Testis (tissue), 3 donors: ENCODE measurements around the gene DNAI4. TPM values are rescaled to one million over a fixed set of nuclear protein-coding genes. Genes with fewer than 3 reads are reported as not detected.
"Not testable (repeated sequence)": the region's sequence is repeated elsewhere in the genome, so short reads cannot be mapped to it uniquely, and the experiment has no call there.

Experiments
- DNase-seq: peaks from one replicate; pipeline ENCODE4 v3.0.0-alpha.2; 2019
- H3K27ac ChIP-seq, 2 donors: fragments of 200-600 bp; sonication (generic); one replicate each; pipeline ENCODE4 v1.5.1; 2019
- H3K27me3 ChIP-seq: fragments of 200-600 bp; sonication (generic); one replicate; pipeline ENCODE4 v1.5.1; 2019
- H3K36me3 ChIP-seq: fragments of 200-600 bp; sonication (generic); one replicate; pipeline ENCODE4 v1.5.1; 2017; ENCODE audit warnings: low read depth; ENCODE audit errors: missing control alignments
- H3K4me1 ChIP-seq: fragments of 200-600 bp; sonication (generic); one replicate; pipeline ENCODE4 v1.5.1; 2019
- H3K4me3 ChIP-seq, 2 donors: fragments of 200-600 bp; sonication (generic); one replicate each; pipeline ENCODE4 v1.5.1; 2017 to 2019
- H3K9me3 ChIP-seq: fragments of 200-600 bp; sonication (generic); one replicate; pipeline ENCODE4 v1.5.1; 2017
- POLR2A ChIP-seq: fragments of 450-650 bp; IDR thresholded peaks from one replicate; pipeline ENCODE4 v1.6.1; 2017; ENCODE audit warnings: antibody characterized with exemption, mild to moderate bottlenecking, moderate library complexity
- WGBS, 2 donors: methylation state at CpG; one replicate each; pipeline ENCODE4 v1.1.5; 2018; 5-methylcytosine and 5-hydroxymethylcytosine counted together
- intact Hi-C: fragments of 100-400 bp; cut with DNase I; formaldehyde crosslinking; loops from one replicate; pipeline ENCODE4 v1.15.1; 2023; ENCODE audit warnings: low total_unique reads
- polyA plus RNA-seq: library from polyadenylated mRNA; stranded (reverse); fragments of 350-450 nt; fragmentation: Illumina TruSeq; extraction: RNeasy Lipid Tissue Mini Kit (QIAGEN cat#74804); gene quantifications from one replicate; pipeline ENCODE4 v1.2.3, GENCODE V29; 2014; ENCODE audit warnings: low read depth, low replicate concordance; ENCODE audit not compliant: insufficient read depth
- total RNA-seq, 2 donors: library from RNA; depleted of rRNA; stranded (reverse); fragments of >200 nt; gene quantifications; one replicate each; pipeline ENCODE4 v1.2.3, GENCODE V29; 2016
- TF ChIP-seq, protein P1 (sequence below), 3 experiments: fragments of 450-650 bp in 2 of 3; fragments of 200-600 bp in 1 of 3; sonication (generic) in 1 of 3; IDR thresholded peaks; one replicate each; pipeline ENCODE4 v1.5.1; 2016 to 2019; ENCODE audit warnings: antibody characterized with exemption in 3 of 3, mild to moderate bottlenecking in 2 of 3, moderate library complexity in 1 of 3

Gene DNAI4
- total and polyA plus RNA-seq, 3 donors from 2014 or later, result 21.7 to 56.7 (median 40.8) TPM

DNA sequence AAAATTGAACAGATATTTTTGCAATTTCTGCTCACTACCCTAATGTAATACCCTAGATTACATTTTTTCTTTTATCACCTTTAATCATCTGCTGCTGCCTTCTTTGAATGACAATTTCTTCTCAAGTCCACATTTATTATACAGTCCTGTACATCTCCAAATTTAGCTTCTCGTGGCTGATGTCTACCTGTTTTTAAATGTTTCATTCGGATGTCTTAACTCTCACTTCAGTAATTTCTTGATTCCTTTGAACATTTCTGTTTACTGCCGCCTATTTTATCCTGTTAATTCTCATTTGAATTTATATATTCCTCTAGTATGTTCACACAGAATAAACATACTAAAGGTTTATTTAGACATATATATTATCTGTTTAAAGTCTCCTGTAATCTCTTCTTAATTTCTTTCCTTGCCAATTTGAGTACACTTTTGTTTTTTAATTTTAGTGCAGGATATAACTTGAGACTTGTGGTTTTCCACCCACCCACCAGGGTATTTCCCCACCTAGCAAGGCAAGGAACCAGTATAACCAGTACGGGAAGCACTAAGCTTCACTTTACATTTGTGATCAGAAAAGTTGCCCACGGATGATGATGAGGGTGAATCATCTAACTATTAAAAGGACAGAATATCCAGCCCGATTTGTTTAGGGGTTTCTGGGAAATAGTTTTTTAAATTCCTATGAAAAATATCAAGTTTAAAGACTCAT is 136.3 kb downstream of the DNAI4 start:
- Histone ChIP-seq H3K9me3 (no peaks in the 10 kb centered on the region), H3K27ac (no peak overlapping the region), H3K27me3 (no peaks in the 10 kb centered on the region), H3K36me3 (no peaks in the 10 kb centered on the region), H3K4me1 (no peaks in the 10 kb centered on the region), H3K4me3 (no peak overlapping the region)
- DNase-seq, result no peak
- intact Hi-C loops, result no loop called here
- TF ChIP-seq, protein P1, sequence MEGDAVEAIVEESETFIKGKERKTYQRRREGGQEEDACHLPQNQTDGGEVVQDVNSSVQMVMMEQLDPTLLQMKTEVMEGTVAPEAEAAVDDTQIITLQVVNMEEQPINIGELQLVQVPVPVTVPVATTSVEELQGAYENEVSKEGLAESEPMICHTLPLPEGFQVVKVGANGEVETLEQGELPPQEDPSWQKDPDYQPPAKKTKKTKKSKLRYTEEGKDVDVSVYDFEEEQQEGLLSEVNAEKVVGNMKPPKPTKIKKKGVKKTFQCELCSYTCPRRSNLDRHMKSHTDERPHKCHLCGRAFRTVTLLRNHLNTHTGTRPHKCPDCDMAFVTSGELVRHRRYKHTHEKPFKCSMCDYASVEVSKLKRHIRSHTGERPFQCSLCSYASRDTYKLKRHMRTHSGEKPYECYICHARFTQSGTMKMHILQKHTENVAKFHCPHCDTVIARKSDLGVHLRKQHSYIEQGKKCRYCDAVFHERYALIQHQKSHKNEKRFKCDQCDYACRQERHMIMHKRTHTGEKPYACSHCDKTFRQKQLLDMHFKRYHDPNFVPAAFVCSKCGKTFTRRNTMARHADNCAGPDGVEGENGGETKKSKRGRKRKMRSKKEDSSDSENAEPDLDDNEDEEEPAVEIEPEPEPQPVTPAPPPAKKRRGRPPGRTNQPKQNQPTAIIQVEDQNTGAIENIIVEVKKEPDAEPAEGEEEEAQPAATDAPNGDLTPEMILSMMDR (IDR thresholded peaks at IDR 0.05), result no peak
- no peak for TF ChIP-seq POLR2A
- WGBS, 2 donors, result 79 to 82% methylated on average over 6 of the region's 6 CpGs

DNA sequence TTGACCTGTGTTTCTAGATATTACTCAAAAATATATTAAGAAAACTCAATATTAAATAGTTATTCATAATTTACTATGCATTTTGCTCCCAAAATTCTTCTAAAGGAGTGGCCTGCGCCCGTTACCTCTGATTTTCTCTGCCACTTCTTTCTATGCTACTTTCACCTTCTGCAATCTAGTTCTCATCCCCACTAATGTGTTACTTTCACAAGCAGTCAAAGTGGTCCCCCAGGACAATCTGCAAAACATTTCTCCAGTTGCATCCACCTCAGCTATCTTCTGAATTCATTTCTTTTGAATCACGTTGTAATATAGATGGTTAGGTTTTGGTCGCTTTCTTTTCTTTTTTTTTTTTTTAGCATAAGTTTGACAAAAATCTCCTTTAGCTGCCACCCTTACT is 137.0 kb downstream of the DNAI4 start:
- intact Hi-C loops, result no loop called here
- Histone ChIP-seq H3K36me3 (no peaks in the 10 kb centered on the region), H3K4me3 (no peak overlapping the region), H3K9me3 (no peaks in the 10 kb centered on the region), H3K4me1 (no peaks in the 10 kb centered on the region), H3K27ac (no peak overlapping the region), H3K27me3 (no peaks in the 10 kb centered on the region)
- TF ChIP-seq, protein P1 (IDR thresholded peaks at IDR 0.05), result no peak
- TF ChIP-seq POLR2A, result no peak
- WGBS, 2 donors, result 85 to 86% methylated on average over 4 of the region's 4 CpGs
- no peak for DNase-seq

DNA sequence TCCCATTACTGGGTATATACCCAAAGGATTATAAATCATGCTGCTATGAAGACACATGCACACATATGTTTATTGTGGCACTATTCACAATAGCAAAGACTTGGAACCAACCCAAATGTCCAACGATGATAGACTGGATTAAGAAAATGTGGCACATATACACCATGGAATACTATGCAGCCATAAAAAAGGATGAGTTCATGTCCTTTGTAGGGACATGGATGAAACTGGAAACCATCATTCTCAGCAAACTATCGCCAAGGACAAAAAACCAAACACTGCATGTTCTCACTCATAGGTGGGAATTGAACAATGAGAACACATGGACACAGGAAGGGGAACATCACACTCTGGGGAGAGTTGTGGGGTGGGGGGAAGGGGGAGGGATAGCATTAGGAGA is 138.9 kb downstream of the DNAI4 start:
- H3K27ac ChIP-seq, H3K27me3 ChIP-seq, intact Hi-C loops, H3K36me3 ChIP-seq, H3K4me3 ChIP-seq, DNase-seq, H3K4me1 ChIP-seq, H3K9me3 ChIP-seq: not testable (repeated sequence)
- 93% methylated on average over 2 of the region's 2 CpGs; no CpG with 5 or more reads in 1 of the 2 donors for WGBS, 2 donors

DNA sequence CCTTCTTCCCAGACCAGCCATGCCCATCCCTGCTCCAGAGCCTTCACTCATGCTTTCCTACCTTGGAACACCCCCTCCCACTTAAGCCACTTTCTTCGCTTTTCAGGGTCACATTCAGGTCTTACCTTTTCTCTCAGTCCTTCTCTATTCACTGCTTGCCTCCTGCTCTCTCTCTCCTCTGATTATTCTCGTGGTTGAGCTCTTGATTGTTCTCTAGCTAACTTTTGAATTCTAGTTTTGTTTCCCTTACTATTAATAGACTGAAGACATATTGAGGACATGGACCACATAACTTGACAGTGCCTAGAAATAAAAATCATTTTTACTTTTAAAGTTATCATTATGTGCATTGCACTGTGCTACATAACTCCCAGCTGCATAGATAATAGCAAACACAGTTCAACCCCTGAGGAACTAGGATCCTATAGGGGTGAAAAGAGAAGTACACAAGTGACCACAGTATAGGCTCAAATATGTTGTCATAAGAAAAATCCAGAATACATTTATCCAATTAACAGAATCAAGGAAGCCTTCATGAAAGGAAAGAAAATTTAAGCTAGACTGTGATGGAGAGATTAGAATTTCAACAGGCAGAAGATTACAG is 145.1 kb downstream of the DNAI4 start:
- no peak for TF ChIP-seq POLR2A
- TF ChIP-seq, protein P1 (IDR thresholded peaks at IDR 0.05), result no peak
- H3K36me3 ChIP-seq, result no peaks in the 10 kb centered on the region
- intact Hi-C loops, result no loop called here
- 58 to 62% methylated on average over 2 of the region's 2 CpGs for WGBS, 2 donors
- H3K27ac ChIP-seq, result no peak overlapping the region
- DNase-seq, result no peak
- H3K9me3 ChIP-seq, result no peaks in the 10 kb centered on the region
- no peaks in the 10 kb centered on the region for H3K27me3 ChIP-seq
- H3K4me3 ChIP-seq, result no peak overlapping the region
- no peaks in the 10 kb centered on the region for H3K4me1 ChIP-seq

DNA sequence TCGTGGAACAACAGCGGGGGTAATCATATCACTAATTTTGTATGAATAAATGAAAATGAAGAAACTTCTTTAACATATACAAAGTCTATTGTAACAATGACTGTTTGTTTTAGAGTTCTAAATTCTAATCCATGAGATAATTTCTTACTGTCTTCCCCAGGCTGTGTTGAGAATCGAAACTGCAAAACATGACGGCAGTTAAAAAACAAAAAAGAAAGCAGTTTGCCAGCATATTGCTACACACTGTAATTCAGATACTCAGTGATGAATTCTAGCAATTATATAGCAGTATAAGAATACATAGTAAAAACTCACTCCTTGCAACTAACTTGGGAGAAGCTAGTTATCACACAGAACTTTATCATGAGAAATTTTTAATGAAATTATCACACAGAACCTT is 145.7 kb downstream of the DNAI4 start:
- no peaks in the 10 kb centered on the region for H3K27me3 ChIP-seq
- no peak overlapping the region for H3K4me3 ChIP-seq
- WGBS, 2 donors, result 53 to 57% methylated on average over 4 of the region's 4 CpGs
- H3K9me3 ChIP-seq, result no peaks in the 10 kb centered on the region
- TF ChIP-seq, protein P1 (IDR thresholded peaks at IDR 0.05), result no peak
- TF ChIP-seq POLR2A, result no peak
- no peak overlapping the region for H3K27ac ChIP-seq
- no peaks in the 10 kb centered on the region for H3K36me3 ChIP-seq
- no peak for DNase-seq
- no peaks in the 10 kb centered on the region for H3K4me1 ChIP-seq
- intact Hi-C loops, result no loop called here
